Muscle of leg (tissue), 16 donors: Measurements from ENCODE around the gene BRINP3. TPM values are rescaled to one million over a fixed set of nuclear protein-coding genes. Genes with fewer than 3 reads are reported as not detected.
"Not testable (repeated sequence)": the region's sequence is repeated elsewhere in the genome, so short reads cannot be mapped to it uniquely, and the experiment has no call there.

ENCODE experiments used
- DNase-seq: peaks from one replicate; pipeline ENCODE4 v3.0.0; 2013
- H3K27ac ChIP-seq: one replicate; pipeline ENCODE4 v1.5.1; 2013; ENCODE audit warnings: mild to moderate bottlenecking, low read length, control low read depth
- H3K27me3 ChIP-seq: one replicate; pipeline ENCODE4 v1.6.1; 2013; ENCODE audit warnings: low read length; ENCODE audit not compliant: control insufficient read depth, insufficient read depth
- H3K36me3 ChIP-seq: one replicate; pipeline ENCODE4 v1.6.1; 2013; ENCODE audit warnings: low read length; ENCODE audit not compliant: control insufficient read depth, insufficient read depth
- H3K4me1 ChIP-seq: one replicate; pipeline ENCODE4 v1.6.1; 2013; ENCODE audit warnings: low read length; ENCODE audit not compliant: control insufficient read depth, insufficient read depth
- H3K4me3 ChIP-seq: one replicate; pipeline ENCODE4 v1.5.1; 2013; ENCODE audit warnings: low read length, control low read depth
- H3K9me3 ChIP-seq: replicated peaks from 2 replicates; pipeline ENCODE4 v1.6.1; 2013; ENCODE audit warnings: low read depth, low read length; ENCODE audit not compliant: control insufficient read depth
- WGBS: methylation state at CpG from one replicate; pipeline ENCODE4 v1.1.5; 2013; ENCODE audit warnings: missing lambda C conversion rate; ENCODE audit not compliant: insufficient coverage; 5-methylcytosine and 5-hydroxymethylcytosine counted together
- long read RNA-seq, 11 donors: transcript quantifications; one replicate each; lab custom pipeline, GENCODE V29; 2026
- polyA plus RNA-seq, 8 donors: library from polyadenylated mRNA; unstranded; fragments of 120-200 nt; gene quantifications; one replicate each; pipeline versions ENCODE4 v1.2.1 to v1.2.3, GENCODE V29; 2013; ENCODE audit warnings: inconsistent platforms in 1 of 8, low replicate concordance in 1 of 8; ENCODE audit not compliant: insufficient read length in 8 of 8, insufficient read depth in 1 of 8
- total RNA-seq: library from RNA; stranded (reverse); fragments of 120-200 nt; gene quantifications from one replicate; pipeline ENCODE4 v1.2.4, GENCODE V29; 2013

BRINP3 gene
- total RNA-seq (2.5 TPM), polyA plus RNA-seq (10 to 100 TPM in 1 of 8 donors, 1 to 10 TPM in 7; 1.7 to 11.1 (median 2.6) TPM)
- long read RNA-seq, donor 1, result 0 reads
- long read RNA-seq, donor 2, result 0 reads
- long read RNA-seq, donor 3, result 0 reads
- long read RNA-seq, donor 4, result 0 reads
- long read RNA-seq, donor 5, result 0 reads
- long read RNA-seq, donor 6, partial matches to known transcripts, result 0 of 1 reads
- long read RNA-seq, donor 6, other reads (novel, unspliced or antisense), result 0 of 1 reads
- long read RNA-seq, donor 7, result 0 reads
- long read RNA-seq, donor 8, result 0 reads
- long read RNA-seq, donor 9, result 0 reads
- long read RNA-seq, donor 10, result 0 reads
- long read RNA-seq, donor 11, result 0 reads

DNA sequence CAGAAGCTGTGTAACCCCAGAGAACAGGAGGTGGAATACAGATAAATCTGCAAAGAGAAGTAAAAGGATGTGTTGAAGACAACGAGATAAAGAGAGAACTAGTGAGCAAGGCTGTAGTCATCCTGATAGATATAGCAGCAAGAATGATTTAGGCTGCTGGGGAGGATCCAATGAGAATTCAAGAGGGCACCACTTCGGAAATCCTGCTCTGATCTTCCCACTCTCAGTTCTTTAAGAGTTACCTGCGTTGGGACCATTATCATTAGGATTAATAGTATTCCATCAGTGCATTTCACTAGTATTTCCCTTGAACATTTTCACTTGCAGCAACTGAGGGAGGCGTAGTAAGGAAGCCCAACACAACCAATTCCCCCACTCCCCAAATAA, at the start of gene BRINP3:
TSS of gene BRINP3 (minus strand) at position 103 of the 387 bp plus-strand sequence.
- Histone ChIP-seq H3K27me3 (peaks cover 24% of the 10 kb centered on the region), H3K4me3 (peak within 1 kb of the TSS; percentile 55), H3K36me3 (no peaks in the 10 kb centered on the region), H3K4me1 (peaks cover 10% of the 10 kb centered on the region), H3K27ac (no peak within 1 kb of the TSS), H3K9me3 (no peaks in the 10 kb centered on the region)
- WGBS, result 0% methylated on average over 1 of the region's 4 CpGs
- no peak for DNase-seq

DNA sequence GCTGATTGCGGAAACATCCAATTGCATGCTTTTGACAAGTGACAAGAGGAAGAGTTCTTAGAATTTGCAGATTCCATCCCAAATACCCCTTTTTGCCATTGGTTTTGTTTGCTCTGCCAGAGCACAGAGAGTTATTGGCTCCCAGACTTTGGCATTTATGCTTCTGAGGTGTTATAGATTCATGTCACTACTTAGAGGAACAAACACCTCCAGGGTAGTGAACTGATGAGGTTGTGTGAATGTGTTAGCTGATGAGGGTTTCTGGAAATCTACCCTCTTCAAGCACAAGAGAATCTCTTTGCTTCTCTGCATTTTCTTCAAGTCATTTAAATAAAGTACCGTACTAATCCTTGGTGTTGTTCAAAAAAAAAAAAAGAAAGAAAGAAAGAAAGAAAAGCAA, 33.9 kb upstream of the BRINP3 start:
- no peak overlapping the region for H3K4me3 ChIP-seq
- no peaks in the 10 kb centered on the region for H3K4me1 ChIP-seq
- WGBS, result no CpG with 5 or more reads among the region's 2 CpGs
- no peak overlapping the region for H3K27ac ChIP-seq
- H3K9me3 ChIP-seq, result no peaks in the 10 kb centered on the region
- no peaks in the 10 kb centered on the region for H3K36me3 ChIP-seq
- no peaks in the 10 kb centered on the region for H3K27me3 ChIP-seq
- DNase-seq, result no peak

DNA sequence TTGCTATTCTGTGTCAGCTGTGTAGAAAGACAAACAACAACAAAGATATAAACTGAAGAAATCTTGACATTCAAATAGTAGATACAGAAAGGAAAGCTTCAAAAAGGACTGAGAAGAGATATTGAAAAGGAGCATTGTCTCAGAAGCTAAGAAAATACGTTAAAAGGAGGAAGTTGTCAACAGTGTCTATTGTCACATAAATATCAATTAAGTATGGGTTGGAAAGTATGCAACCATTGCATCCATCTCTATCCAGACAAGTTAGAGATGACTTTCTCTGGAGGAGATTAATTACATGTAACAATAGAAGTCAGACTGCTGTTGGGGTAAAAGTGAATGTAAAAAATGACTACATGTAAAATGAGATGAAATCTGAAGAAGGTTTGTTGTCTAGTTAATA, 29.7 kb upstream of the BRINP3 start:
- no peaks in the 10 kb centered on the region for H3K9me3 ChIP-seq
- DNase-seq, result no peak
- WGBS, result no CpG with 5 or more reads among the region's 1 CpG

DNA sequence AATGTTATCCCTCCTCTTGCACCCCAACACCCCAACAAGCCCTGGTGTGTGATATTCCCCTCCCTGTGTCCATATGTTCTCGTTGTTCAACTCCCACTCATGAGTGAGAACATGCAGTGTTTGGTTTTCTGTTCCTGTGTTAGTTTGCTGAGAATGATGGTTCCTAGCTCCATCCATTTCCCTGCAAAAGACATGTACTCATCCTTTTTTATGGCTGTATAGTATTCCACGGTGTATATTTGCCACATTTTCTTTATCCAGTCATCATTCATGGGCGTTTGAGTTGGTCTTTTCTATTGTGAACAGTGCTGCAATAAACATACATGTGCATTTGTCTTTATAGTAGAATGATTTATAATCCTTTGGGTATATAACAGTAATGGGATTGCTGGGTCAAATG, 26.9 kb upstream of the BRINP3 start:
- not testable (repeated sequence) for H3K27me3 ChIP-seq, H3K4me3 ChIP-seq, DNase-seq, H3K4me1 ChIP-seq, H3K36me3 ChIP-seq, H3K27ac ChIP-seq, H3K9me3 ChIP-seq
- WGBS, result no CpG with 5 or more reads among the region's 3 CpGs

More for the DNA sequence above, 29.7 kb upstream of the BRINP3 start:
- no peaks in the 10 kb centered on the region for H3K27me3 ChIP-seq
- H3K27ac ChIP-seq, result no peak overlapping the region
- no peak overlapping the region for H3K4me3 ChIP-seq
- no peaks in the 10 kb centered on the region for H3K36me3 ChIP-seq
- no peaks in the 10 kb centered on the region for H3K4me1 ChIP-seq

DNA sequence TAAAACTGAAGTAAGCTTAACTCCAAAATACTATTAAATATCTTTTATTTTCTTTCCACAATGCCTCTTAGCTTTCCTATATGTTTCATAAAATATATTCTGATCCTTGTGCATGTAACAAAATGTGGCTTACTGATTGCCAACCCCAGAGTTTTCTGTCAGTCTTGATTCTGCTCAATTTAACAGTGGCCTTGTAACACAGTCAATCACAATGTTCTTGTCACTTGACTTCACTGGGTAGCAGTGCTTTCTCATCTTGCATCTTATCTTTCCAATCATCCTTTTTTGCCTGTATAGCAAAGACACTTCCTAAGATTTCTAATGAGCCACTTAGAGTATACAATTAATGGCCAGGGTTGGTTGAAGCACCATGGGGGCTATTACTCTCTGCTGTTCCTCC, 19.9 kb upstream of the BRINP3 start:
- Histone ChIP-seq H3K9me3 (no peaks in the 10 kb centered on the region), H3K27ac (no peak overlapping the region), H3K4me3 (no peak overlapping the region), H3K36me3 (no peaks in the 10 kb centered on the region), H3K27me3 (no peaks in the 10 kb centered on the region), H3K4me1 (no peaks in the 10 kb centered on the region)
- DNase-seq, result no peak

DNA sequence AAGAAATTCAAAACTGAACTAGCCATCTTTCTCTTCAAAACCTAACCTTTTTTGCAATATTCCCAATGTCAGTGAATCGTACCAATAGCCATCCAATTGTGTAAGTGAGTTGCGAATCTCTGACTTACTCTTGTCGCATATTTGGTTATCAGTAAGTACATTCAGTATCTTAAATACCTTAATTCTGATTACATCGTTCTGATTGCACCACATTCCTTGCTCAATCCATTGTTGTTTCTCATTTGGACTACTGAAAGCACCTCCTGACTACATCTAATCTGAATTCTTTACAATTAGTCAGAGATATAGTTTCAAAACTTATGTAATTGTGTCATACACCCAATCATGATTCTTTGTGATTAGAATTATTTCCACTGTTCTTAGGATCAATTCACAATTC, 16.8 kb upstream of the BRINP3 start:
- Histone ChIP-seq H3K9me3 (no peaks in the 10 kb centered on the region), H3K4me1 (no peaks in the 10 kb centered on the region), H3K27ac (no peak overlapping the region), H3K36me3 (no peaks in the 10 kb centered on the region), H3K4me3 (no peak overlapping the region), H3K27me3 (no peaks in the 10 kb centered on the region)
- DNase-seq, result no peak
- WGBS, result no CpG with 5 or more reads among the region's 4 CpGs

DNA sequence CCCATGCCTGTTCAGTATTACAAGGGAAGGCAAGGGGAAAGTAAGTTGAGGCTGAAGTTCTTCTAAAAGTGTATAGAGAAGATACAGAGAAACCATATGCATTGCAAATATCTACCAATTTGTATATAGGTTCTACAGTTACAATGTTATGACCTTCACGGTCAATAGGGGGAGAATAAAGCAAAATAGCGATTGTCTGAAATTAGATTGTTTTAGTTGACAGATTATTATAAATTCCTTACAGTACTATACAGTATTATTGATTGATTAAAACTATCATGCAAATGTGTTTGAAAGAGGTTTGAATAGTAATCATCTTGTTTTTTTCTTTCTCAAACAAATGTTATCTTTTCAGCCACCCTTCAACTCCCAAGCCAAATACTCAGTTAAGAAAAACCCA, 13.7 kb upstream of the BRINP3 start:
- Histone ChIP-seq H3K27ac (no peak overlapping the region), H3K36me3 (no peaks in the 10 kb centered on the region), H3K4me1 (no peaks in the 10 kb centered on the region), H3K4me3 (no peak overlapping the region), H3K27me3 (no peaks in the 10 kb centered on the region), H3K9me3 (no peaks in the 10 kb centered on the region)
- WGBS, result no CpG with 5 or more reads among the region's 2 CpGs
- DNase-seq, result no peak

DNA sequence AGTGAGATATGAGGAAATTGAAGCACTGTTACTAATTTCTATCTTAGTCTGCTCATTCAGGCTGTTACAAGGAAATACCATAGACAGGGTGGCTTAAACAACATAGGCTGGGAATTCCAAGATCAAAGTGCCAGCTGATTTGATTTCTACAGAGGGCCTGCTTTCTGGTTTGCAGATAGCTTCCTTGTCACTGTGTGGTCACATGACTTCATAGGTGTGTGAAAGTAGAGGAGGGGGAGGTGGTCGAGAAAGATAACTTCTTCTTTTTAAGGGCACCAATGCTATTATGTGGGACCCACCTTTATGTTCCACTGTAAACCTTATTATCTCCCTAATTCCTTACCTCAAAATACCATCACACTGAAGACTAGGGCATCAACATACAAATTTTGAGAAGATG, 6.4 kb upstream of the BRINP3 start:
- DNase-seq, result no peak
- no CpG with 5 or more reads among the region's 1 CpG for WGBS
- H3K9me3 ChIP-seq, result no peaks in the 10 kb centered on the region
- no peaks in the 10 kb centered on the region for H3K27me3 ChIP-seq
- H3K4me3 ChIP-seq, result no peak overlapping the region
- H3K36me3 ChIP-seq, result no peaks in the 10 kb centered on the region
- H3K27ac ChIP-seq, result no peak overlapping the region
- H3K4me1 ChIP-seq, result no peaks in the 10 kb centered on the region

DNA sequence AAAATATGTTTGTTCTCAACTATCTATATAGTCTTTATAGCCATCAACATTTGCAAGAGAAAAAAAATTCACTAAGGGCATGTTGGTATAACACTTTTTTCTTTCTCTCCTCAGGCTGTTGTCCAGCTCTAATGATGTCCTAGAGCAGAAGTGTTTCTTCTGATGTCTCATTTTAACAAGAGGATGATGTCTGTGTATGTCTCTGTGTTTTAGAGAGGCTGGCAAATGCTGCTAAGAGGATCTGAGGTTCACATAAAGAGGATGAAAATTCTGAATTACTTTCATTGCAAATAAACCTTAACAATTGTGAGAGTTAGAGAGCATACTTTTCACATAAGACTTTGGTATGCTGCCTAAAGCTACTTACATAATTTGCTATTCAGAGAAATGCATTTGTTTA, 2.6 kb upstream of the BRINP3 start:
- no peak for DNase-seq
- no peaks in the 10 kb centered on the region for H3K9me3 ChIP-seq
- no peak overlapping the region for H3K4me3 ChIP-seq
- H3K4me1 ChIP-seq, result peaks cover 9% of the 10 kb centered on the region
- H3K36me3 ChIP-seq, result no peaks in the 10 kb centered on the region
- H3K27me3 ChIP-seq, result peaks cover 18% of the 10 kb centered on the region
- H3K27ac ChIP-seq, result no peak overlapping the region

DNA sequence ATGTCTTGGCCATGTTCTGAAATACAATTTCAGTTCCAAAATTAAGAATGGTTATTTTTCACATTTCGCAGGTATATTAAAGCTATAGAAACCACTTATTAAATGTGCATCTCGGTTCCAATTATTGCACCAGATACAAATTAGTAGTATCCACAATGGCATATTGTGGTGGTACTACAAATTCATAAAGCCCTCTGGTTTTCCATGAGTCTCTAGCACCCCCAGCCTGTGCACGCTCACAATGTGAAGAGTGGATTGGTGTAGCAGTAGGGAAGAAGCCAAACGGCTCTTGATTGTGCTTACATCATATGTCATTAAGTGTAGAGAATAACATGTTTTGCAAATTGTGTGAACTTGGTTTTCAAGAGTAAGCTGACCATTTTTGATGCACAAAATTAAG, 1.9 kb upstream of the BRINP3 start:
- no peak overlapping the region for H3K4me3 ChIP-seq
- no peak overlapping the region for H3K27ac ChIP-seq
- H3K4me1 ChIP-seq, result peaks cover 10% of the 10 kb centered on the region
- WGBS, result no CpG with 5 or more reads among the region's 4 CpGs
- DNase-seq, result no peak
- H3K9me3 ChIP-seq, result no peaks in the 10 kb centered on the region
- no peaks in the 10 kb centered on the region for H3K36me3 ChIP-seq
- peaks cover 23% of the 10 kb centered on the region for H3K27me3 ChIP-seq

DNA sequence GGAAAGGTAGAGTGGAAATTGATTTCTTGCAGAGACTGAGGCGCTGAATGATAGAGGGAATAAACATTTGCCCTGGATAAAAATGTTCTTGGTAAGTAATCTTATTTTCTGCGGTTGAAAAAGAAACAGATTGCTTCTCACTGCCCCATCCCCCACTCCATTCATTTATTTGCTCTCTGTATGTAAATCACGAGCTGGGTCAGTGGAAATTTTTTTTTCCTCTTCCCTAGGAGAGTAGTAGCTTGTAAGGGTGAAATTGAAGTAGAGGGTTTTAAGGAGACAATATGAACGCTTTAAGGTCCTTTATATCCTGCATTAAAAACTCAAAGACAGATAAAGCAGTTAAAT, 1.4 kb upstream of the BRINP3 start:
- no CpG with 5 or more reads among the region's 4 CpGs for WGBS
- no peak overlapping the region for H3K27ac ChIP-seq
- H3K9me3 ChIP-seq, result no peaks in the 10 kb centered on the region
- peak; percentile 32 for DNase-seq
- peaks cover 10% of the 10 kb centered on the region for H3K4me1 ChIP-seq
- H3K36me3 ChIP-seq, result no peaks in the 10 kb centered on the region
- H3K4me3 ChIP-seq, result peak overlapping the region; percentile 55
- H3K27me3 ChIP-seq, result peaks cover 24% of the 10 kb centered on the region
